ENCODE data around the gene CLDN7. TPM values are rescaled to one million over a fixed set of nuclear protein-coding genes. Genes with fewer than 3 reads are reported as not detected.

Gene CLDN7
- total RNA-seq (1 to 10 TPM in 2 of 5 experiments, under 1 TPM in 3; 0.29 to 3.8 (median 0.81) TPM), polyA plus RNA-seq (1 to 10 TPM; 1.7 to 2.9 TPM), total RNA-seq (0.81 reads per million)

- peaks cover 0 to 14% (median 0%) of the 10 kb centered on the region in 3 experiments for H3K36me3 ChIP-seq (ENCODE audit: control insufficient read depth in 2 of 3, insufficient read depth in 3 of 3, low read length in 3 of 3)
- POLR2A ChIA-PET: interaction anchor here (1.2 kb wide), 2 partner anchors 34 to 46 kb away, joined by 3 to 4 read pairs; no protein-coding TSS in a partner anchor
- no peak for DNase-seq
- H3K9me3 Mint-ChIP-seq: peaks cover 0 to 2% (median 0%) of the 10 kb centered on the region in 11 donors
- peak within 1 kb of the TSS; percentile 59 for H3K4me3 ChIP-seq (ENCODE audit: low read length)
- H3K27ac Mint-ChIP-seq: peak within 1 kb of the TSS; percentile 29 to 84 (median 70)
- no peaks in the 10 kb centered on the region for H3K27me3 ChIP-seq (ENCODE audit: control insufficient read depth in 2 of 2, insufficient read depth in 2 of 2, low read length in 2 of 2)
- H3K4me1 ChIP-seq (ENCODE audit: control insufficient read depth in 2 of 2, insufficient read depth in 2 of 2, low read length in 2 of 2): peaks cover 13 to 19% of the 10 kb centered on the region in 2 donors
- intact Hi-C loops (cut with micrococcal nuclease): no loop called here
- peaks cover 0 to 36% (median 15%) of the 10 kb centered on the region in 5 donors for H3K27me3 Mint-ChIP-seq
- peaks cover 0 to 5% (median 0%) of the 10 kb centered on the region in 5 donors for H3K36me3 Mint-ChIP-seq
- H3K4me1 Mint-ChIP-seq: peaks cover 18 to 32% (median 28%) of the 10 kb centered on the region in 7 donors
- peak within 1 kb of the TSS; percentile 71 to 90 (median 84) for H3K4me3 Mint-ChIP-seq
- no peaks in the 10 kb centered on the region for H3K9me3 ChIP-seq (ENCODE audit: control insufficient read depth in 2 of 3, low read length in 3 of 3)
- CTCF ChIA-PET: no interaction called here
- peak within 1 kb of the TSS; percentile 68 for H3K27ac ChIP-seq (ENCODE audit: low read depth, low read length)
- ATAC-seq: no peak
These were observed at the start of gene CLDN7 for GRCh38 chr17:7262192-7262934. CLDN7 (minus strand) TSS chr17:7262478; CDS start chr17:7262043, 435 bp downstream.

GRCh38 chr17:7311110-7311705 is 48.9 kb upstream of the CLDN7 start:
- Histone ChIP-seq H3K36me3 (ENCODE audit: control insufficient read depth in 2 of 3, insufficient read depth in 3 of 3, low read length in 3 of 3) (peaks cover 37 to 56% (median 45%) of the 10 kb centered on the region in 3 experiments), H3K27me3 (ENCODE audit: control insufficient read depth in 2 of 2, insufficient read depth in 2 of 2, low read length in 2 of 2) (no peaks in the 10 kb centered on the region), H3K27ac (ENCODE audit: low read depth, low read length) (peak overlapping the region; percentile 100), H3K4me1 (ENCODE audit: control insufficient read depth in 2 of 2, insufficient read depth in 2 of 2, low read length in 2 of 2) (peaks cover 39 to 44% of the 10 kb centered on the region in 2 donors), H3K4me3 (ENCODE audit: low read length) (no peak overlapping the region), H3K9me3 (ENCODE audit: control insufficient read depth in 2 of 3, low read length in 3 of 3) (no peaks in the 10 kb centered on the region)
- Mint-ChIP-seq H3K27ac (peak overlapping the region; percentile 84 to 99 (median 94)), H3K4me1 (peaks cover 46 to 74% (median 67%) of the 10 kb centered on the region in 7 donors), H3K9me3 (peaks cover 0 to 7% (median 0%) of the 10 kb centered on the region in 11 donors), H3K27me3 (peaks cover 0 to 8% (median 0%) of the 10 kb centered on the region in 5 donors), H3K36me3 (peaks cover 14 to 50% (median 43%) of the 10 kb centered on the region in 5 donors), H3K4me3 (peak overlapping the region in 9 of 10 donors; percentile 52 to 99 (median 94))
- POLR2A ChIA-PET: interaction anchor here (0.8 to 11.5 kb wide), 5 partner anchors 19 to 83 kb away, joined by 3 to 336 read pairs (median 3); partner anchors contain the start of genes ACAP1, NEURL4 and PLSCR3
- no peak for ATAC-seq
- intact Hi-C loops (cut with micrococcal nuclease): no loop called here
- no peak for DNase-seq
- CTCF ChIA-PET: interaction anchor here (1.8 kb wide), 1 partner anchor 18 kb away, joined by 7 read pairs; the partner anchor contains the start of gene NEURL4

GRCh38 chr17:7309628-7310027 is 47.4 kb upstream of the CLDN7 start:
- Histone ChIP-seq H3K27ac (ENCODE audit: low read depth, low read length) (peak overlapping the region; percentile 100), H3K36me3 (ENCODE audit: control insufficient read depth in 2 of 3, insufficient read depth in 3 of 3, low read length in 3 of 3) (peaks cover 37 to 56% (median 45%) of the 10 kb centered on the region in 3 experiments), H3K4me3 (ENCODE audit: low read length) (peak overlapping the region; percentile 78), H3K27me3 (ENCODE audit: control insufficient read depth in 2 of 2, insufficient read depth in 2 of 2, low read length in 2 of 2) (no peaks in the 10 kb centered on the region), H3K9me3 (ENCODE audit: control insufficient read depth in 2 of 3, low read length in 3 of 3) (no peaks in the 10 kb centered on the region), H3K4me1 (ENCODE audit: control insufficient read depth in 2 of 2, insufficient read depth in 2 of 2, low read length in 2 of 2) (peaks cover 32 to 39% of the 10 kb centered on the region in 2 donors)
- H3K9me3 Mint-ChIP-seq: peaks cover 0 to 6% (median 0%) of the 10 kb centered on the region in 11 donors
- peak overlapping the region; percentile 90 to 99 (median 95) for H3K4me3 Mint-ChIP-seq
- ATAC-seq: no peak
- peak overlapping the region; percentile 93 to 99 (median 98) for H3K27ac Mint-ChIP-seq
- POLR2A ChIA-PET: interaction anchor here (0.7 to 11.5 kb wide), 12 partner anchors 16 to 274 kb away, joined by 3 to 336 read pairs (median 4); partner anchors contain the start of genes ACAP1, GABARAP, NEURL4 and PHF23
- CTCF ChIA-PET: interaction anchor here (0.6 to 1.2 kb wide), 7 partner anchors 8 to 100 kb away, joined by 3 read pairs; no protein-coding TSS in a partner anchor
- H3K4me1 Mint-ChIP-seq: peaks cover 46 to 67% (median 59%) of the 10 kb centered on the region in 7 donors
- H3K27me3 Mint-ChIP-seq: peaks cover 0 to 8% (median 0%) of the 10 kb centered on the region in 5 donors
- intact Hi-C loops (cut with micrococcal nuclease): loop anchor here (1.0 to 5.0 kb wide), 7 partner anchors 27 to 1073 kb away; partner anchors contain the start of genes ACAP1 (in 2 of the 2), SLC16A13 (in 2 of the 2), RPL26 (in 1 of the 2) and TMEM256 (in 1 of the 2)
- peaks cover 14 to 50% (median 43%) of the 10 kb centered on the region in 5 donors for H3K36me3 Mint-ChIP-seq
- no peak for DNase-seq

- Mint-ChIP-seq H3K4me1 (peaks cover 39 to 59% (median 51%) of the 10 kb centered on the region in 7 donors), H3K9me3 (peaks cover 0 to 6% (median 0%) of the 10 kb centered on the region in 11 donors), H3K27me3 (peaks cover 0 to 8% (median 0%) of the 10 kb centered on the region in 5 donors), H3K36me3 (peaks cover 14 to 48% (median 43%) of the 10 kb centered on the region in 5 donors), H3K4me3 (peak overlapping the region; percentile 90 to 99 (median 95)), H3K27ac (peak overlapping the region; percentile 93 to 99 (median 98))
- peak overlapping the region; percentile 100 for H3K27ac ChIP-seq (ENCODE audit: low read depth, low read length)
- ATAC-seq (peak; percentile 49), DNase-seq (peak; percentile 56 to 96 (median 88))
- no peaks in the 10 kb centered on the region for H3K27me3 ChIP-seq (ENCODE audit: control insufficient read depth in 2 of 2, insufficient read depth in 2 of 2, low read length in 2 of 2)
- peak overlapping the region; percentile 78 for H3K4me3 ChIP-seq (ENCODE audit: low read length)
- CTCF ChIA-PET: interaction anchor here (0.9 to 1.2 kb wide), 3 partner anchors 12 to 101 kb away, joined by 3 read pairs; no protein-coding TSS in a partner anchor
- H3K4me1 ChIP-seq (ENCODE audit: control insufficient read depth in 2 of 2, insufficient read depth in 2 of 2, low read length in 2 of 2): peaks cover 25 to 31% of the 10 kb centered on the region in 2 donors
- intact Hi-C loops (cut with micrococcal nuclease): loop anchor here (1.0 to 5.0 kb wide), 7 partner anchors 27 to 1073 kb away; partner anchors contain the start of genes ACAP1 (in 2 of the 2), SLC16A13 (in 2 of the 2), RPL26 (in 1 of the 2) and TMEM256 (in 1 of the 2)
- no peaks in the 10 kb centered on the region for H3K9me3 ChIP-seq (ENCODE audit: control insufficient read depth in 2 of 3, low read length in 3 of 3)
- peaks cover 34 to 53% (median 41%) of the 10 kb centered on the region in 3 experiments for H3K36me3 ChIP-seq (ENCODE audit: control insufficient read depth in 2 of 3, insufficient read depth in 3 of 3, low read length in 3 of 3)
- POLR2A ChIA-PET: interaction anchor here (0.6 to 11.5 kb wide), 20 partner anchors 16 to 914 kb away, joined by 3 to 336 read pairs (median 4); partner anchors contain the start of genes ACAP1, GABARAP, NEURL4 and PHF23
These were observed 46.6 kb upstream of the CLDN7 start for GRCh38 chr17:7308625-7309433.

Data from naive thymus-derived CD4-positive, alpha-beta T cell (primary cell).